UCSD-AML1 (cell line): Measurements from ENCODE around the gene IL13.
"Not testable (repeated sequence)": the region's sequence is repeated elsewhere in the genome, so short reads cannot be mapped to it uniquely, and the experiment has no call there.

Experiments
- DNase-seq: peaks from one replicate; lab custom pipeline; 2025; ENCODE audit not compliant: unreplicated experiment; lab: John Stamatoyannopoulos, UW

The IL13 gene

DNA sequence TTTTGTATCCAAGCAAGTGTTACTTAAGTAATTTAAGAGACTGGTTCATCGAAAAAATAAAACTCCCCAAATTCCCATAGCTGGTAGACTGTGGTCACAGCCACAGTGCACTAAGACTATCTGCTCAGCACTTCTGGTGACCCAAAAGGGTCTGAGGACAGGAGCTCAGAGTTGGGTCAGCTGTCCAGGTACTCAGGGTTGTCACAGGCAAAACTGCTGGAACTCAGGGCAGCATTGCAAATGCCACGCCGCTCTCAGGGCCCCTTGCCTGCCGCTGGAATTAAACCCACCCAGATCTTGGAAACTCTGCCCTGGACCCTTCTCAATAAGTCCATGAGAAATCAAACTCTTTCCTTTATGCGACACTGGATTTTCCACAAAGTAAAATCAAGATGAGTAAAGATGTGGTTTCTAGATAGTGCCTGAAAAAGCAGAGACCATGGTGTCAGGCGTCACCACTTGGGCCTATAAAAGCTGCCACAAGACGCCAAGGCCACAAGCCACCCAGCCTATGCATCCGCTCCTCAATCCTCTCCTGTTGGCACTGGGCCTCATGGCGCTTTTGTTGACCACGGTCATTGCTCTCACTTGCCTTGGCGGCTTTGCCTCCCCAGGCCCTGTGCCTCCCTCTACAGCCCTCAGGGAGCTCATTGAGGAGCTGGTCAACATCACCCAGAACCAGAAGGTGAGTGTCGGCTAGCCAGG is at the start of gene IL13:
Gene IL13, plus strand, starts transcription at position 498 of the 705 bp plus-strand sequence. Its CDS starts 14 bp downstream, at position 512.
- no peak for DNase-seq

DNA sequence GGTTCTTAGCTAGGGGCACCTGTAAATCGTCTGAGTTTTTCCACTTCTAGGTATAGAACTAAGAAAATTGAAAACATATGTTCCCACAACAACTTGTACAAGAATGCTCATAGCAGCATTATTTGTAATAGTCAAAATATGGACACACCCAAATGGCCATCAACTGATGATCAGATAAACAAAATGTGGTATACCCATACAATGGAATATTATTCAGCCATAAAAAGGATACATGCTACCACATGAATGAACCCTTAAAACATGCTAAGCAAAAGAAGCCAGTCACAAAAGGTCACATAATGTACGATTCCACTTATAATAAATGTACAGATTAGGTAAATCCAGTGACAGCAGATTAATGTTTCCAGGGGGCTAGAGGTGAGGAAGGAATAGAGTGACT is 46.0 kb upstream of the IL13 start:
- DNase-seq = no peak

DNA sequence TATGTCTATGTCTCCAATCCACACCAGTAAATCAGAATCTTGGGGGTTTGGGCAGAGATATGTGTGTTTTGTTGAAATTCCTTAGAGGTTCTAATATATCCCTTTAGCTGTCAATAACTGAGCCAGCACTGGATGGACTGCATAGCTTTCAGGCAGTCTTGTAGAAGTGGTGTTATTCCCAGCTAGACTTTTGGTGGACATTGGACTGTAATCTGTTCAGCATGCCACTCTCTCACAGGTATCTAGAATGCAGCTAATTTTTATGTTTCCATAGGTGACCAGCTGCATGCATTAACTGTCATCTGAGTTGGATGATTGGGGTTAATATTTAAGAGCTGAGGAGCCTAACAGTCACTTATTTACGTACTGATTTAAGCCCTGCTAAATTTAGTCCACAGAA is 45.1 kb upstream of the IL13 start:
- no peak for DNase-seq

DNA sequence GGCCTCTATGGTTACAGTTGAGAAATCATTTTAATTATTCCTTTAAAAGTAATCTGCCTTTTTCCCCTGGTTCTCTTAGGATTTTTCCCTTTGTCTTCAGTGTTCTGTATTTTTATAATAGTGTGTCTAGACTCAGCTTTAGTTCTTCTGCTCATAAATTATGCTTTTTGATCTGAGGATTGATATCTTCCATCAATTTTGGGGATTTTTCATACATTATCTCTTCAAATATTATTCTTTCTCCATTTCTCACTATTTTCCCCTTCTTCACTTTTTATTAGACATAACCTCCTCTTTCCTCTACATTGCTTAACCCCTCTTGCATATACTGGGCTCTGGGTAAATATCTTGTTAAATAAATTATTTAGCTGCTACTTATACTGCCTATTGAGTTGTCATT is 36.3 kb upstream of the IL13 start:
- DNase-seq = no peak

DNA sequence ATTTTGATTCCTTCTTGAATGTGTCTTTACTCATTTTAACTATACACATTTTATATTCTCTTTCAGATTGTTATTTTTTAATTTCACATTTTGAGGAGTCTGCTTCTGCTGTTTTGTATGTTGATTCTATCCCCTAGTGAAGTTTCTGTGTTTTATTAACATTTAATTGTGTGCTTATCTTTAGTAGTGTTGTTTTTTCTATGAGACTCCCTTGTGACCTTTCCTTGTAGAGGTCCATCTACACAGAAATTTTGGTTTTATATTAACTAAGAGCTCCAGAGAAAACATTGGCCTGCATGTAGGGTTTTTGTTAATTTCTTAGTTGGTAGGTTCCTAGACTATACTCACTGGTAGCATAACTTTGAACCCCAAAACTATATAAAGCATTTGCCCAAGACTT is 35.4 kb upstream of the IL13 start:
- DNase-seq = no peak

DNA sequence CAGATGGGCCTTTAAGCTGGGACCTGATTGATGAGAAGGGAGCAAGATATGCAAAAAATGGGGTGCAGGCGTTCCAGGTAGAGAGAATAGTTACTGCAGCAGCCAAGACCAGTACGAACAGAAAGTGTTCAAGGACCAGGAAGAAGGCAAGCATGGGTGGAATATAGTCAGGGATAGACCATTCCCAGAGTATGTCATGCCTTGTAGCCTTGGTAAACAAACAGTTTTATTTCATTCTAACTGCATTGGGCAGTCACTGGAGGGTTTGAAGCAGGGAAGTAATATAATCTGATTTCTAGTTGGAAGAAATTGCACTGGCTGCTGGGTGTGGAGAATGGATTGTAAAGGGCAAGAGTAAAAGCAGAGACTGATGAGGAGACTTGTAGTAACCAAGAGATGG is 30.5 kb upstream of the IL13 start:
- DNase-seq = no peak

DNA sequence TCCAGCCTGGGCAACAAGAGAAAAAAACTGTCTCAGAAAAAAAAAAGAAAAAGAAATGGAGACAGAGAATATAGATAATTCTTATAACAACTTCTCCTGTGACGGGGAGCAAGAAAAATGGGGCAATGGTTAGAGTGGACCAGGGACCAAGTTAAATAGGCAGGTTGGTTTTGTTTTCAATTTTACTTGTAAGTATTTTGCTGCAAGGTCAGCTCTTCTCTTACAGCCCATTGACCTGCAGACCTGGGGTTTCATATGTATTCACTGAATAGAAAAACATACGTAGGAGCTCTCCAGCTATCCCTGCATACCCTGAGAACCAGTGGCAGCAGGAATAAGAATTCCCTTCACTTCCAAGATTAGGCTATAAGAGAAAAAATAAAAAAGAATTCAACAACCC is 29.2 kb upstream of the IL13 start:
- no peak for DNase-seq

DNA sequence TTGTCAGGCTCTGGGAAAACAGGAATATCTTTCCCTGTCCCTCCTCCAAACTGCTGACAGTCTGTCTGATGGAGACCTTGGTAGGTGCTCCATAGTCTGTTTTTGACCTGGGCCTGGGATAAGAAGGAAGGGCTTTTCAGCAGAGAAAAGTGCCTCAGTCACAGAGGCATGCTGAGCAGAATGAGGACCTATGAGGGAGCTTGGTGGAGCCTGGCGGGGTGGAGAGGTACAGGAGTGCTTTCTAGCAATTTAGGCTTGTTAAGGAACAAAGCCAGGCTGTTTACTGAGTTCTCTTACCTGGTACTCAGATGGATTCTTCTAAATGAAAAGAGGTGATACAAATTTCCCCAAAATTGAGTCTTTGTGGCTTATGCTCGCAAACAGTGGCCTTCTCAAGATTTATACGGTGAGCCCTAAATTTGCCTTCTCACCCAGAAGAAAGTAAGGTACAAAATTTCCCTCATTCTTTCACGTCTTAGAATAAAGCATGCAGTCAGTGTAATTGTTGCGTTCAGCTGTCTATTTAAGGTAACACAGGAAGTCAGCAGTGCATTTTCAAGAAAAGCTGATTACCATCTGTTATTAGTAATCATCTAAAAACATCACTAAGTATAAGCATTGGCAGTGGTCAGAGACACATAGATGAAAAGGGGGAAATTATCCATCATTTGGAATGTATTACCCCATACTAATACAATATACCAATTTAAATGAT is 28.6 kb upstream of the IL13 start:
- DNase-seq = no peak

DNA sequence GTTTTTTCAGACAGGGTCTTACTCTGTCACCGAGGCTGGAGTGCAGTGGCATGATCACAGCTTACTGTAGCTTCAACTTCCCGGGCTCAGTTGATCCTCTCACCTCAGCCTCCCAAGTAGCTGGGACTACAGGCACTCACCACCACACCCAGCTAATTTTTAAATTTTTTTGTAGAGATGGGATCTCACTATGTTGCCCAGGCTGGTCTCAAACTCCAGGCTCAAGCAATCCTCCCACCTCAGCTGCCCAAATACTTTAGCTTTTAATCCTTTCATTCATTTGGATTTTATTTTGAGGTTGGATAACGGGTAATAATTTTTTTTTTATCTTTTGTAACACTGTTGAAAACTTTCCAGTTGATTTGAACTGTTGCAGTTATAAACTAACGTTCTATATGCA is 24.4 kb upstream of the IL13 start:
- not testable (repeated sequence) for DNase-seq

DNA sequence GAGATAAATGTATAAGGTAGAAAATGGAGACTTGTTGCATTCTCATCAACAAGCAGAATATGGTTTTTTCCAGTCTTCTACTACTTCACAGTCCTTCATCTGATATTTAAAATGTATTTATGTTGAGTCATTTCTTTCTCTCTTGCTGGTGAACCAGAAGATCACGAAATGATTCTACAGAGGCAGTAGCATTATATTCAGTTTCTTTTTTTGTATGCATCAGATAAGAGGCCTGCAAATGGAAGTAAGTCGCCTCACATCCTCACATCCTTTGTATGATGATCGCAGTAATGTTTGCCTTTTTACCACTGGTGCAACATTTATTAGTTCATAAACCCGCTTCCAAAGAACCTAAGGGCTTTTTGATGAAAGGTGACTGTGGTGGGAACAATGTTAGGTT is 22.1 kb upstream of the IL13 start:
- no peak for DNase-seq

DNA sequence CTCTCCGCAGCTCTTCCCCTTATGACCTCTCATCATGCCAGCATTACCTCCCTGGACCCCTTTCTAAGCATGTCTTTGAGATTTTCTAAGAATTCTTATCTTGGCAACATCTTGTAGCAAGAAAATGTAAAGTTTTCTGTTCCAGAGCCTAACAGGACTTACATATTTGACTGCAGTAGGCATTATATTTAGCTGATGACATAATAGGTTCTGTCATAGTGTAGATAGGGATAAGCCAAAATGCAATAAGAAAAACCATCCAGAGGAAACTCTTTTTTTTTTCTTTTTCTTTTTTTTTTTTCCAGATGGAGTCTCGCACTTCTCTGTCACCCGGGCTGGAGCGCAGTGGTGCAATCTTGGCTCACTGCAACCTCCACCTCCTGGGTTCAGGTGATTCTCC is 20.7 kb upstream of the IL13 start:
- DNase-seq = no peak

DNA sequence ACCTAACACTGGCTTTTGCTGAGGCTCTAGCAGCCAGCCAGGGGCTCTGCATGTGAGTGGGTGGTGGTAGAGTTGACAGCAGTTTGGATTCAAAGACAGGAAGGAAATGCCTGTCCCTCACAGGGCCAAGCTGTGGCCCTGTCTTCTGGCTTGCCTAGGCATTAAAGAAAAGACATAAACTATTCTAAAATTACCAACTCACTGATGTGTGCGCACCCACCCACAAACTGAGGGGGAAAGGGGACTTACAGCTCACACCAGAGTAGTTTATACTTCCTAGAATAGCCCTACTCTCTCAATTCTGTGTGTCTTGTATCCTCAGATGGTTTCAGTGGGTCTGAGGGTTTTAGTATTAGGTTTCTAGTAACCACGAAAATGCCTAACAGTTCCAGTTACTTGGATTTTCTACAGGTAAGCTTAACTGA is 18.3 kb upstream of the IL13 start:
- DNase-seq = no peak

DNA sequence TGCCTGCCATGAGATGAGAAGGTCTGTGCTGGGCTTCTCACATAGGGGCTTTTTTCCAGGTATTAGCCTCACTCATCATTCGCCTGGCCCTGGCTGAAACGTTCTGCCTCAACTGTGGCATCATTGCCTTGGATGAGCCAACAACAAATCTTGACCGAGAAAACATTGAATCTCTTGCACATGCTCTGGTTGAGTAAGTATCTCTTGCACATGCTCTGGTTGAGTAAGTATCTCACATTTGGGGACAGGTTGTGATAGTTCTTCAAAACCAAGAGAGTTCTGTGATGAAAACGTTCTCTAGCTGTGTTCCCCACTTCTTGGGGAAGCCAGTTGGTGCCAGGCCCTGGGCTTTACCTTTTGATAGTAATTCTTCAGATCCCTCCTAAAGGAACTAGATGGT is 17.4 kb upstream of the IL13 start:
- no peak for DNase-seq

DNA sequence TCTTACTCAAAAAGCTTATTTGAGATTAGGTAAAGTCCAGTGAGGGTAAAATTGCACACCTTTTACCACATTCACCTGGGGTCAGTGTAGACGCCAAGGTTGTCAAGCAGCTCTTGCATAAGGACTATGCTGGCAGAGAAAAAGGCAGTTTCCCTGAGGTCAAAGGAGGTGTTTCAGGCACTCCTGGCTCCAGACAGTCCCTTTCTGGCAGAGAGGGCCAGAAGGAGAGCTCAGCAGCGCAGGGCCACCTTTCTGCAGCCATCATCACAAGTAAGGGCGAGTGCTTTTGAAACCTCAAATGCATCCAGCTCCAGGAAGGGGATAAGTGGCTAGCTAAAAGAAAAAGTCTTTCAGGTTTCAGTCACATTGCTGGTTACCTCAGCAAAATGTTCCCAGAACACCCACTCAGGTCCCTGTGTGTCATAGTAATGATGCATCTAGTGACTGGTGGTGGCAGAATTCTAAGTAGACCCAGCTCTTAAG is 16.7 kb upstream of the IL13 start:
- DNase-seq = no peak

DNA sequence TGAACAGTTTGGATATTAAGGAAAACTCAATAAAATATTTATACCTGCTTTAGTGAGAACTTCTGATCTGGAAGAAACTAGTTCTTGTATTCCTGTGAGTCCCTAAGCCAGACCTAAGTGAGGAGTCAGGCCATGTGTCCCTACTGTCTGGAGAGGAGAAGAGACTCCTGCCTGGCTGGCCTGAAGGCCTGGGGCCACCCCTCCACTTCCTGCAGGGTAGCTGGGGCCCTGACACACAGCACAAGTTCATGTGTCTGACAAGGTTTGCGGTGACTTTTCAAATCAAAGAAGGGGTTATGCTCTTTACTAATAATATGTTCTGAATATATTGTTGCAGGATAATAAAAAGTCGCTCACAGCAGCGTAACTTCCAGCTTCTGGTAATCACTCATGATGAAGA is 16.1 kb upstream of the IL13 start:
- no peak for DNase-seq

DNA sequence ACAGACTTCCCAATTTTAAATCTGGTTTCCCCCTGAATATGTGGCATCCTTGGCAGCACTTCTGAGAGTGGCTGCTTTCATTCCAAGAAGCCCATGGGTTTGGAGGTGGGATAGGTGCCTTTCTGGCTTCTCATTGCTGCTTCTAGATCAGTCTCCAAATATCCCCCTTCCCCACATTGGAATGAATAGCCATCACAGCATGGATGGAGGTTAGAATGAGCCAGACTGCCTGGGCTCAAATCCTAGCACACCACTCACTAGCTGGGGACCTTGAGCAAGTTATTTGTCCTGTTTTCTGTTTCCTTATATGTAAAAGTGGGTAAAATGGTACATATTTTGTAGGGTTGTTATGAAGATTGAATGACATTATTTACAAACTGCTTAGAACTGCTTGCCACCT is 13.8 kb upstream of the IL13 start:
- DNase-seq = no peak

DNA sequence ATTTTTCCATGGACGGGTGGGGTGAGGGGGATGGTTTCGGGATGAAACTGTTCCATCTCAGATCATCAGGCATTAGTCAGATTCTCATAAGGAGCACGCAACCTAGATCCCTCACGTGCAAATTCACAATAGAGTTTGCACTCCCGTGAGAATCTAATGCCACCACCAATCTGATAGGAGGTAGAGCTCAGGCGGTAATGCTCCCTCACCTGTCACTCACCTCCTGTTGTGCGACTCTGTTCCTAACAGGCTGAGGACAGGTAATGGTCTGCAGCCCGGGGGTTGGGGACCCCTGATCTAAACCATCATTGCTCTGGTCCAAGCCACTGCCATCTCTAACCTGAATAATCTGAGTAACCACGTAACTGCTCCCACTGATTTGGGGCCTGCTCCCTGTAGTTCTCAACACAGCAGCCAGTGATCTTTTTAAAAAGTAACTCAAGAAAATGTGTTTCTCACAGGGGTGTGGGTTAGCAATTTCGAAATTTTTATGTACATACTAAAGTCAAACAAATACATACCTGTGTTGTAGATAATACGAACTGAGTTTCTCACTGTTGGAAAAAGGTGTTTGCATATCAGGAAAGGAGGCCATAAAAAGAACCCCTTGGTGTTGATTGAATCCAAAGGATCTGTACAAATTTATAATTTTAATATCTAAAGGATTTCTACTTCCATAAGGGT is 11.2 kb upstream of the IL13 start:
- DNase-seq = no peak

DNA sequence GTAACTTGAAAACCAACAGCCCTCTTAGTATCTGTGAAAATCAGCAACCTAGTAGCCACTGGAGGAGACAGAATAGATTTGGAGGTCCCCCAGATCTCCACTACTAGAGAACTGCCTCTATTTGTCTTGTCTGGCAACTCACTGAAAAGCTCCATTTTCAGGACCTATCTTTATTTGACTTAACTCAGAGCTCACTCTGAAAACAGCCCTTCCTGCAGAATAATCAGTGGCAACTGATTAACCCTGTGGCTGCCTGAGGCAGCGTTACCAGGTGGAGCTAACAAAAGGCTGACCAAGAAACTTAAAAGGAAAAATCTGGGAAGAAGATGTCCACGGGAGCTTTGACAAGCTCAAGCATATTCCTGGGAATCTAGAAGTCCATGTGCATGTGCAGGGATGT is 10.5 kb upstream of the IL13 start:
- no peak for DNase-seq

DNA sequence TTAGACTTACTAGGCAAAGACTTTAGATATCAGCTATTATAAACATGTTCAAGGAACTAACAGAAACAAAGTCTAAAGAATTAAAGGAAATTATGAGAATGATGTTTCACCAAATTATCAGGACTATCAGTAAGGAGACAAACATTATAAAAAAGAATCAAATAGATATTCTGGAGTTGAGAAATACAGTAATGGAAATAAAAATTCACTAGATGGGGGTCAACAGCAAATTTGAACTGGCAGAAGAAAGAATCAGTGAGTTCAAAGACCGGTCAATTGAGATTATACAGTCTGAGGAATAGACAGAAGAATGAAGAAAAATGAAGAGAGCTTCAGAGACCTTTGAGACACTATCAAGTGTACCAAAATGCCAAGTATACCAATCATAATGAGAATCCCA is 9.6 kb upstream of the IL13 start:
- DNase-seq = no peak

DNA sequence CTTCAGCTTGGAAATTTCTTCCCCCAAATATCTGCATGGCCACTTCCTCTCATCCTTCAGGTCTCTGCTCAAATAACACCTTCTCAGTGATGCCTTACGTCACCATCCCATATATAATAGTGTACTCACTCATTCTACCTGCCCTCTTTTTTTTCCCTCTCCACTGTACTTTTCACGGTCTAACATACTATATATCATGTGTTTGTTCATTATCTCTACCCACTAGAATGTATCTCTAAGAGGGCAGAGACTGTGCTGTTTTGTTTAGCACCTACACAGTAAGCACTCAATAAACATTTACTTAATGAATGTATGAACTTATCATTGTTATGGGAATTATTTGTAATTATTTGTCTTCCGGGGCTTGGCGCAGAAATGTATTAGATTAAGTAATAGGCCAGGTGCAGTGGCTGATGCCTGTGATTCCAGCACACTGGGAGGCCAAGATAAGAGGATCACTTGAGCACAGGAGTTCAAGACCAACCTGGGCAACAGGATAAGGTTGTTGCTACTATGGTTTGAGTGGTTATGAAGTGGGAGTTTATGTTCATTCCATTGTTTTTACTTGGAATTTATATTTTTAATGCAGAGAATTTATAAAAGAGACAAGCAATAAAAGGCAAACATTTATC is 6.0 kb upstream of the IL13 start:
- no peak for DNase-seq

DNA sequence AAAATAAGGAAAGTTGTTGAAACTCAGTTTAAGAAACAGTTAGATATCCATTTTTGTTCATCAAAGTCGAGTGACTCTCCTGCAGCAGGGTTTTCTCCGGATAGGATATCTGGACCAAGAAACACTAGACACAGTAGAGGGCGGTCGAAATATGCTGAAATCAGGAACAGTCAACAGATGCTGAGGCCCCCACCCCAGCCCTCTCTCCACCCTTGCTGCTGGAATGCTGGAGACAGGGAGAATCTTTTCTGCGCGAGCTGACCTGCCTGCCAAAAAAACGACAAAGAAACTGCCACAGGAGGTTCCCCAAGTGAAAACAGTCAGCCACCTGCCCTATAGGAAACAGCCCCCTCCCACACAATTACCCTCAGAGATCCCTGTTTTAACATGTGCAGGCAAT is 4.3 kb upstream of the IL13 start:
- no peak for DNase-seq
